OCI-LY3 (cell line): Measurements from ENCODE around the gene HPGD.

Experiments used
- EZH2phosphoT487 ChIP-seq: fragments of 200-600 bp; shearing (Covaris generic); IDR thresholded peaks from 2 replicates; pipeline ENCODE4 v1.6.1; 2018; ENCODE audit warnings: antibody characterized with exemption, mixed run types, low read depth
- TF ChIP-seq, protein P1 (sequence below): fragments of 200-600, 300-600 bp; sonication (generic); IDR thresholded peaks from 2 replicates; pipeline ENCODE4 v1.5.1; 2014; ENCODE audit warnings: antibody characterized with exemption, low read length, low read depth

GRCh38 chr4:174449152-174449551 lies 73.1 kb downstream of the HPGD start:
- TF ChIP-seq, protein P1, sequence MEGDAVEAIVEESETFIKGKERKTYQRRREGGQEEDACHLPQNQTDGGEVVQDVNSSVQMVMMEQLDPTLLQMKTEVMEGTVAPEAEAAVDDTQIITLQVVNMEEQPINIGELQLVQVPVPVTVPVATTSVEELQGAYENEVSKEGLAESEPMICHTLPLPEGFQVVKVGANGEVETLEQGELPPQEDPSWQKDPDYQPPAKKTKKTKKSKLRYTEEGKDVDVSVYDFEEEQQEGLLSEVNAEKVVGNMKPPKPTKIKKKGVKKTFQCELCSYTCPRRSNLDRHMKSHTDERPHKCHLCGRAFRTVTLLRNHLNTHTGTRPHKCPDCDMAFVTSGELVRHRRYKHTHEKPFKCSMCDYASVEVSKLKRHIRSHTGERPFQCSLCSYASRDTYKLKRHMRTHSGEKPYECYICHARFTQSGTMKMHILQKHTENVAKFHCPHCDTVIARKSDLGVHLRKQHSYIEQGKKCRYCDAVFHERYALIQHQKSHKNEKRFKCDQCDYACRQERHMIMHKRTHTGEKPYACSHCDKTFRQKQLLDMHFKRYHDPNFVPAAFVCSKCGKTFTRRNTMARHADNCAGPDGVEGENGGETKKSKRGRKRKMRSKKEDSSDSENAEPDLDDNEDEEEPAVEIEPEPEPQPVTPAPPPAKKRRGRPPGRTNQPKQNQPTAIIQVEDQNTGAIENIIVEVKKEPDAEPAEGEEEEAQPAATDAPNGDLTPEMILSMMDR, result no peak
- no peak for TF ChIP-seq EZH2phosphoT487
